Right lobe of liver (tissue), 6 donors: ENCODE data around the gene TNS4. TPM values are rescaled to one million over a fixed set of nuclear protein-coding genes. Genes with fewer than 3 reads are reported as not detected.

Experiments
- ATAC-seq, 4 donors: fragments of 200-7000 bp; cut with Tn5 transposase; one replicate each; pipeline ENCODE4 v1.9.1; 2020; ENCODE audit warnings: mild to moderate bottlenecking in 4 of 4, moderate library complexity in 4 of 4
- DNase-seq, 3 donors: peaks; one replicate each; pipeline ENCODE4 v3.0.0-alpha.2; 2020
- H3K27ac ChIP-seq, 3 donors: fragments of 200-600 bp; one replicate each; pipeline ENCODE4 v1.8.0; 2022
- H3K27me3 ChIP-seq, 2 donors: fragments of 200-600 bp; one replicate each; pipeline ENCODE4 v1.8.0; 2022
- H3K36me3 ChIP-seq, 4 donors: fragments of 200-600 bp; sonication (generic) in 1 of 4; one replicate each; pipeline versions ENCODE4 v1.5.1 to v1.8.0; 2017 to 2022; ENCODE audit warnings: control low read depth in 1 of 4
- H3K4me1 ChIP-seq, 4 donors: fragments of 200-600 bp; sonication (generic) in 1 of 4; one replicate each; pipeline versions ENCODE4 v1.5.1 to v1.8.0; 2017 to 2022; ENCODE audit warnings: control low read depth in 1 of 4
- H3K4me3 ChIP-seq, 3 donors: fragments of 200-600 bp; one replicate each; pipeline ENCODE4 v1.8.0; 2022
- H3K9me3 ChIP-seq, 4 donors: fragments of 200-600 bp; sonication (generic) in 1 of 4; one replicate each; pipeline versions ENCODE4 v1.5.1 to v1.8.0; 2017 to 2022; ENCODE audit warnings: control low read depth in 1 of 4
- CTCF ChIP-seq, 4 donors: fragments of 200-600 bp in 3 of 4; fragments of 450-650 bp in 1 of 4; IDR thresholded peaks; one replicate each; pipeline versions ENCODE4 v1.5.1 to v1.8.0; 2016 to 2022; ENCODE audit warnings: antibody characterized with exemption in 4 of 4, mild to moderate bottlenecking in 2 of 4
- POLR2A ChIP-seq: fragments of 450-650 bp; IDR thresholded peaks from one replicate; pipeline ENCODE4 v1.6.1; 2017; ENCODE audit warnings: antibody characterized with exemption, mild to moderate bottlenecking
- WGBS: methylation state at CpG from one replicate; pipeline ENCODE4 v1.1.6; 2018; ENCODE audit warnings: low coverage, low lambda C conversion rate; ENCODE audit not compliant: insufficient coverage; ENCODE audit errors: missing lambda C conversion rate; 5-methylcytosine and 5-hydroxymethylcytosine counted together
- intact Hi-C, 2 donors: fragments of 100-400 bp; cut with DNase I; formaldehyde crosslinking; loops; one replicate each; pipeline versions ENCODE4 v1.11.2 to v1.14.1; 2022
- total RNA-seq, 6 experiments: library from RNA; depleted of rRNA in 2 of 6; stranded (reverse); fragments of >200 nt in 2 of 6; fragmentation: NEBNext Ultra II Directional in 3 of 6; extraction: Animal tissue kit (Norgen Biotek cat#: 25700) in 3 of 6; gene quantifications; one replicate each; pipeline versions ENCODE4 v1.1.0 to v1.2.4, GENCODE V29; 2016 to 2023
- donor health status: DM: no; HTN: yes; CAD: no.
- donor health status: DM: no; HTN: no; CAD: no.
- donor health status: DM: no; HTN: no; CAD: no.
- donor health status: DM: no; HTN: yes; CAD: no.
- donor health status: DM: no; HTN: yes; CAD: no.

Gene TNS4
- total RNA-seq, 6 experiments from 2014 or later = not detected

- no peak for DNase-seq
- Histone ChIP-seq H3K9me3 (no peaks in the 10 kb centered on the region), H3K36me3 (no peaks in the 10 kb centered on the region), H3K4me3 (no peak overlapping the region), H3K27me3 (no peaks in the 10 kb centered on the region), H3K4me1 (no peaks in the 10 kb centered on the region), H3K27ac (no peak overlapping the region)
- intact Hi-C loops = no loop called here
- WGBS = 89% methylated on average over 5 of the region's 12 CpGs
- no peak for TF ChIP-seq POLR2A
- no peak for ATAC-seq
Observed at GRCh38 chr17:40511667-40512220, 10.3 kb upstream of the TNS4 start.

GRCh38 chr17:40511136-40511535, 9.7 kb upstream of the TNS4 start:
- H3K4me3 ChIP-seq = no peak overlapping the region
- no peak for TF ChIP-seq CTCF (IDR thresholded peaks at IDR 0.05)
- no peak for TF ChIP-seq POLR2A
- no peak for ATAC-seq
- DNase-seq = no peak
- no peak overlapping the region for H3K27ac ChIP-seq
- H3K9me3 ChIP-seq = no peaks in the 10 kb centered on the region
- no peaks in the 10 kb centered on the region for H3K4me1 ChIP-seq
- H3K36me3 ChIP-seq = no peaks in the 10 kb centered on the region
- intact Hi-C loops = no loop called here
- no peaks in the 10 kb centered on the region for H3K27me3 ChIP-seq
- WGBS = 80% methylated on average over 2 of the region's 2 CpGs

GRCh38 chr17:40510328-40510648, 8.9 kb upstream of the TNS4 start:
- 86% methylated on average over 4 of the region's 8 CpGs for WGBS
- peak in 1 of 4 donors; percentile 45 for ATAC-seq
- DNase-seq = no peak

GRCh38 chr17:40509626-40510327, 8.4 kb upstream of the TNS4 start:
- TF ChIP-seq POLR2A (no peak), CTCF (IDR thresholded peaks at IDR 0.05) (no peak)
- H3K4me1 ChIP-seq = no peaks in the 10 kb centered on the region
- no peaks in the 10 kb centered on the region for H3K9me3 ChIP-seq
- 89% methylated on average over 4 of the region's 10 CpGs for WGBS
- intact Hi-C loops = no loop called here
- ATAC-seq (peak in 1 of 4 donors; percentile 23), DNase-seq (no peak)
- H3K27me3 ChIP-seq = no peaks in the 10 kb centered on the region
- no peak overlapping the region for H3K4me3 ChIP-seq
- H3K36me3 ChIP-seq = no peaks in the 10 kb centered on the region
- no peak overlapping the region for H3K27ac ChIP-seq

More at GRCh38 chr17:40510328-40510648, 8.9 kb upstream of the TNS4 start:
- intact Hi-C loops = no loop called here
- no peak for TF ChIP-seq CTCF (IDR thresholded peaks at IDR 0.05)
- no peak for TF ChIP-seq POLR2A
- H3K36me3 ChIP-seq = no peaks in the 10 kb centered on the region
- H3K27ac ChIP-seq = no peak overlapping the region
- no peaks in the 10 kb centered on the region for H3K9me3 ChIP-seq
- no peaks in the 10 kb centered on the region for H3K4me1 ChIP-seq
- no peak overlapping the region for H3K4me3 ChIP-seq
- no peaks in the 10 kb centered on the region for H3K27me3 ChIP-seq

GRCh38 chr17:40506786-40507185, 5.4 kb upstream of the TNS4 start:
- H3K36me3 ChIP-seq = no peaks in the 10 kb centered on the region
- DNase-seq = no peak
- no peak overlapping the region for H3K27ac ChIP-seq
- H3K4me3 ChIP-seq = no peak overlapping the region
- intact Hi-C loops = no loop called here
- H3K9me3 ChIP-seq = no peaks in the 10 kb centered on the region
- H3K4me1 ChIP-seq = no peaks in the 10 kb centered on the region
- H3K27me3 ChIP-seq = no peaks in the 10 kb centered on the region
- 87% methylated on average over 3 of the region's 5 CpGs for WGBS
- no peak for ATAC-seq
- TF ChIP-seq POLR2A (no peak), CTCF (IDR thresholded peaks at IDR 0.05) (no peak)
